ENCODE data around the gene ZCCHC4.

Gene ZCCHC4

DNA sequence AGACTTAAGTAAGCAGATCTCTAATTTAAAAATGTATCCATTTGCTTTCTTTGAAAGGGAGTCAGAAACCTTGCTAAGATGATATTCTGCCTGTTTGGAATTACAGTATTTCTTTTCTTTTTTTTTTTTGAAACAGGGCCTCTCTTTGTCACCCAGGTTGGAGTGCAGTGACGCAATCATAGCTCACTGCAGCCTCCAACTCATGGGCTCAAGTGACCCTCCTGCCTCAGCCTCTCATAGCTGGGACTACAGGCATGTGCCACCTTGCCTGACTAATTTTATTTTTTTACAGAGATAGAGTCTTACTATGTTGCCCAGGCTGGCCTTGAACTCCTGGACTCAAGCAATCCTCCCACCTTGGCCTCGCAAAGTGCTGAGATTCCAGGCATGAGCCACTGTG is 104.4 kb downstream of the ZCCHC4 start:
- no peak overlapping the region for H3K4me3 ChIP-seq (ENCODE audit: low read depth, low read length)
- TF ChIP-seq MYC (IDR thresholded peaks at IDR 0.05; ENCODE audit: low read depth, low read length) (no peak), POLR2A (IDR thresholded peaks at IDR 0.05; ENCODE audit: extremely low read depth, insufficient read length) (no peak)
- TF ChIP-seq, protein P1, sequence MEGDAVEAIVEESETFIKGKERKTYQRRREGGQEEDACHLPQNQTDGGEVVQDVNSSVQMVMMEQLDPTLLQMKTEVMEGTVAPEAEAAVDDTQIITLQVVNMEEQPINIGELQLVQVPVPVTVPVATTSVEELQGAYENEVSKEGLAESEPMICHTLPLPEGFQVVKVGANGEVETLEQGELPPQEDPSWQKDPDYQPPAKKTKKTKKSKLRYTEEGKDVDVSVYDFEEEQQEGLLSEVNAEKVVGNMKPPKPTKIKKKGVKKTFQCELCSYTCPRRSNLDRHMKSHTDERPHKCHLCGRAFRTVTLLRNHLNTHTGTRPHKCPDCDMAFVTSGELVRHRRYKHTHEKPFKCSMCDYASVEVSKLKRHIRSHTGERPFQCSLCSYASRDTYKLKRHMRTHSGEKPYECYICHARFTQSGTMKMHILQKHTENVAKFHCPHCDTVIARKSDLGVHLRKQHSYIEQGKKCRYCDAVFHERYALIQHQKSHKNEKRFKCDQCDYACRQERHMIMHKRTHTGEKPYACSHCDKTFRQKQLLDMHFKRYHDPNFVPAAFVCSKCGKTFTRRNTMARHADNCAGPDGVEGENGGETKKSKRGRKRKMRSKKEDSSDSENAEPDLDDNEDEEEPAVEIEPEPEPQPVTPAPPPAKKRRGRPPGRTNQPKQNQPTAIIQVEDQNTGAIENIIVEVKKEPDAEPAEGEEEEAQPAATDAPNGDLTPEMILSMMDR (IDR thresholded peaks at IDR 0.05; ENCODE audit: low read depth, low read length): no peak
- TF ChIP-seq, protein P2, sequence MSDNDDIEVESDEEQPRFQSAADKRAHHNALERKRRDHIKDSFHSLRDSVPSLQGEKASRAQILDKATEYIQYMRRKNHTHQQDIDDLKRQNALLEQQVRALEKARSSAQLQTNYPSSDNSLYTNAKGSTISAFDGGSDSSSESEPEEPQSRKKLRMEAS (IDR thresholded peaks at IDR 0.05; ENCODE audit: low read depth, low read length): no peak
- DNase-seq (ENCODE audit: low read depth): no peak

Data from NB4 (cell line).